ENCODE measurements around the gene SMIM10L2A.

SMIM10L2A gene

DNA sequence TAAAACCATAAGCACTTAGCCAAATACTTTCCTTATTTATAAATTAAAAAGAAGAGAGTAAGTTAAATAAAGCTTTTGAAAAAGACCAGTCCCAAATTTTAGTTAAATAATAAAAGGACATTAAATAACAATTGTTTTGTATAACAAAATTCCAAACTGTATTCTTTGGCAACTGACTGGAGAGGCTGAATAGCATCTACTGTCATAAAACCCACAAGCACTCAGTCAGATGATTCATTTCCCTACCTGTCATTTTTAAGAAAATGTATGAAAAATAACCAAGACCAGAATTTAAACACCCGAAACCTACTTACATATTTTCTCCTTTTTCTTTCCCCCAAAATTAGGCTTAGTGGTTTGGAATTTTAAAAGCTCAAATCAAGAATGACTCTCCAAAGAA lies 32.5 kb upstream of the SMIM10L2A start:
- TF ChIP-seq, protein P1, sequence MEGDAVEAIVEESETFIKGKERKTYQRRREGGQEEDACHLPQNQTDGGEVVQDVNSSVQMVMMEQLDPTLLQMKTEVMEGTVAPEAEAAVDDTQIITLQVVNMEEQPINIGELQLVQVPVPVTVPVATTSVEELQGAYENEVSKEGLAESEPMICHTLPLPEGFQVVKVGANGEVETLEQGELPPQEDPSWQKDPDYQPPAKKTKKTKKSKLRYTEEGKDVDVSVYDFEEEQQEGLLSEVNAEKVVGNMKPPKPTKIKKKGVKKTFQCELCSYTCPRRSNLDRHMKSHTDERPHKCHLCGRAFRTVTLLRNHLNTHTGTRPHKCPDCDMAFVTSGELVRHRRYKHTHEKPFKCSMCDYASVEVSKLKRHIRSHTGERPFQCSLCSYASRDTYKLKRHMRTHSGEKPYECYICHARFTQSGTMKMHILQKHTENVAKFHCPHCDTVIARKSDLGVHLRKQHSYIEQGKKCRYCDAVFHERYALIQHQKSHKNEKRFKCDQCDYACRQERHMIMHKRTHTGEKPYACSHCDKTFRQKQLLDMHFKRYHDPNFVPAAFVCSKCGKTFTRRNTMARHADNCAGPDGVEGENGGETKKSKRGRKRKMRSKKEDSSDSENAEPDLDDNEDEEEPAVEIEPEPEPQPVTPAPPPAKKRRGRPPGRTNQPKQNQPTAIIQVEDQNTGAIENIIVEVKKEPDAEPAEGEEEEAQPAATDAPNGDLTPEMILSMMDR (IDR thresholded peaks at IDR 0.05; ENCODE audit: control insufficient read depth, insufficient read depth, low read depth, low read length, missing control alignments): no peak
- no peak for DNase-seq (ENCODE audit: low read depth)
- H3K4me3 ChIP-seq (ENCODE audit: control insufficient read depth, low read depth, low read length): no peak overlapping the region

DNA sequence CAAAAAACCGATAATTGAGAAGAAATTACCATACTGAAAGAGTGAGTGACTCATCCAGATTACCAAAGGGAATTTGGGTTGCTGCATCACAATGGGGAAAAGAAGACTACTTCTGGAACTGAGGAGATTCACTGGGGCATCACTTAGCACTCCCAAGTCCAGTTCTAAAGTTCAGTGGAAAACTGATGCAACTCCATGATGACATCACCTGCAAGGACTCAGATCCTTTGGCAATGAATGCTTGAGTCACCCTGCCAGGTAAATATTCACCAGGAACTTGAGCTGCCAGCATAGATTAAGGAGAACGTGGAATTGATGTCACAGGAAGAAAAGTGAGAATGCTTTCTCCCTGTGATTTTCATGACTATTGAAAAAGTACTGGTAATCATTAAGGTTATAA lies 32.0 kb upstream of the SMIM10L2A start:
- DNase-seq (ENCODE audit: low read depth): no peak
- H3K4me3 ChIP-seq (ENCODE audit: control insufficient read depth, low read depth, low read length): no peak overlapping the region
- TF ChIP-seq, protein P1 (IDR thresholded peaks at IDR 0.05; ENCODE audit: control insufficient read depth, insufficient read depth, low read depth, low read length, missing control alignments): no peak

DNA sequence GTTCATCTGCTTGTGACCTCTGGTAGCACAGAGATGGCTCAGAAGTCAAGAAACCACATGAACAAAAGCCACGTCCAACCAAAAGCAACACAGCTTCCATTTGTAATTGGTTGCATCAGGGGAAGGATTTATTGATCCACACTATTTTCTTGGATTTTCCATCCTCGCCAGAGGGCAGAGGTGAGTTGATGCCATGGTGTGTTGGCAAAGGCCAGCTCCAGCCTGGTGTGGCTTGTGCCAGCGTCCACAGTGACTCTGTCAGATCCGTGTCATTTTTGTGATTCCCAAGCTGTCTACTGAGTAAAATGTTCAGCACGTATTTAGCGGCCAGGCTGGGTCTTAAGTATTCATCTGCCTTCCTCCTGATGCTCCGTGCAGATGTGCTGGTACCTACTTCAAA lies 30.0 kb upstream of the SMIM10L2A start:
- no peak for DNase-seq (ENCODE audit: low read depth)
- TF ChIP-seq, protein P1 (IDR thresholded peaks at IDR 0.05; ENCODE audit: control insufficient read depth, insufficient read depth, low read depth, low read length, missing control alignments): no peak
- no peak overlapping the region for H3K4me3 ChIP-seq (ENCODE audit: control insufficient read depth, low read depth, low read length)

DNA sequence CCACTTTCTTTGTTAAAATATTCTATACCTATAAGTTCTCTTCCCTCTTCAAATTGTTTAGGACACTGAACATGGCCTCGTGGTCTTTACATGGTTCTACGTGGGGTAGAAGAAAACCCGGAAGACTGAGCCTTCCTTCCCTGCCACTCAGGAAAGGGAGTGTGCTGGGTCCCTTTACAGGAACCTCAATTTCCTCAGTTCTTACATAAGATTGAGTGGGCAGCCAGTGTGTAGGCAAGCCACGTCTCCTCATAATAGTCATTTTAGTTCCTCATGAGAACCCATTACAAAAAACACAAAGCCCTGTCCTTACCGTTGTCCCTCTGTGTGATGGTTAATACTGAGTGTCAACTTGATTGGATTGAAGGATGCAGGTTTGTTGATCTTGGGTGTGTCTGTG lies 28.7 kb upstream of the SMIM10L2A start:
- no peak for DNase-seq (ENCODE audit: low read depth)
- no peak overlapping the region for H3K4me3 ChIP-seq (ENCODE audit: control insufficient read depth, low read depth, low read length)
- TF ChIP-seq, protein P1 (IDR thresholded peaks at IDR 0.05; ENCODE audit: control insufficient read depth, insufficient read depth, low read depth, low read length, missing control alignments): no peak

DNA sequence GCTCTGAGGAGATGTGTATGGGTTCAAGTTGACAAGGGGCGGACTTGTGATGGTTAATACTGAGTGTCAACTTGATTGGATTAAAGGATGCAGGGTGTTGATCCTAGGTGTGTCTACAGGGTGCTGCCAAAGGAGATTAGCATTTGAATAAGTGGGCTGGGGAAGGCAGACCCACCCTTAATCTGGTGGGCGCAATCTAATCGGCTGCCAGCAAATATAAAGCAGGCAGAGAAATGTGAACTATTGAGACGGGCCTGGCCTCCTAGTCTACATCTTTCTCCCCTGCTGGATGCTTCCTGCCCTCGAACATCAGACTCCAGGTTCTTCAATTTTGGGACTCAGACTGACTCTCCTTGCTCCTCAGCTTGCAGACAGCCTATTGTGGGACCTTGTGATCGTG lies 26.7 kb upstream of the SMIM10L2A start:
- no peak overlapping the region for H3K4me3 ChIP-seq (ENCODE audit: control insufficient read depth, low read depth, low read length)
- no peak for DNase-seq (ENCODE audit: low read depth)
- TF ChIP-seq, protein P1 (IDR thresholded peaks at IDR 0.05; ENCODE audit: control insufficient read depth, insufficient read depth, low read depth, low read length, missing control alignments): no peak

DNA sequence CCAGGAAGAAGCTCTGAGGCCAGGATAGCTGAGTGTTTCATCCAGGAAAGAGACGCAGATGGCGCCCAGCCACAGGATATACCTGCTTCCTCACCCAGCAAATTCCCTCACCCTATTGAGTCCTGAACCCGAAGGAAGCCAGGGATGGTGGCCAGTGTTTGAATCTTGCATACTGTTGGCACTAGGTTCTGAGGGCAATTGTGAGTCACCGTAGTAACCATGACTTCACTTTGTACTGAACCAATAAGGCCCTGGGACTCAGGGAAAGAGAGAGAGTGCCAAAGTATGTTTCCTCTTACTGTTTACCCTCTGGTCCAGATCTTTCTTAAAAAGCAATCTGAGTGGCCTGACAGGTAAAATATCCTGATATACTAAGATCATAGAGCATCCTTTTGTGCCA lies 25.6 kb upstream of the SMIM10L2A start:
- TF ChIP-seq, protein P1 (IDR thresholded peaks at IDR 0.05; ENCODE audit: control insufficient read depth, insufficient read depth, low read depth, low read length, missing control alignments): no peak
- DNase-seq (ENCODE audit: low read depth): no peak
- no peak overlapping the region for H3K4me3 ChIP-seq (ENCODE audit: control insufficient read depth, low read depth, low read length)

DNA sequence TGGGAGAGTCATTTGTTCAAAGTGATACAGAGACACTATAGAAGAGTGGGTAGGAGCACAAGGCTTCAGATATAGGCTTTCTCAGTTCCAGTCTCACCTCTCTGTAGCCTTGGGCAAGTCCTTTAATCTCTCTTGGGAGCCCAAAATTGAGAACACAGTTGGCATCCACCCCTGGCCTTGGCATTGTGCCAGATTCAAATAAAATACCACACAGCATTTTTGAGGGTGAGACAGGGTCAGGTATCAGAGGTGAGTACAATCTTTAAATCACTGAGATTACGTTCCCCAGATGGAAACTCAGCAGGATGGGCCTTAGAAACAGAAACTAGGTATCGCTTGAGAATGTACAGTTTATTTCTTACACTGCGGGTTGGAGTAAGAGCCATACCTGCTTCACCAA lies 25.2 kb upstream of the SMIM10L2A start:
- TF ChIP-seq, protein P1 (IDR thresholded peaks at IDR 0.05; ENCODE audit: control insufficient read depth, insufficient read depth, low read depth, low read length, missing control alignments): no peak
- DNase-seq (ENCODE audit: low read depth): no peak
- H3K4me3 ChIP-seq (ENCODE audit: control insufficient read depth, low read depth, low read length): no peak overlapping the region
